M059J (cell line): ENCODE data around the gene NACC2. TPM values are rescaled to one million over a fixed set of nuclear protein-coding genes. Genes with fewer than 3 reads are reported as not detected.

Source experiments
- DNase-seq: peaks from one replicate; pipeline ENCODE4 v3.0.0-alpha.2; 2012; ENCODE audit warnings: low read depth
- total RNA-seq: library from RNA; depleted of rRNA; stranded (reverse); fragments of >200 nt; shearing (Covaris generic); gene quantifications from 2 replicates; pipeline ENCODE4 v1.2.3, GENCODE V29; 2014; rRNA removed

NACC2 gene
- total RNA-seq, 1 experiment from 2014 or later: 9.8 TPM

DNA sequence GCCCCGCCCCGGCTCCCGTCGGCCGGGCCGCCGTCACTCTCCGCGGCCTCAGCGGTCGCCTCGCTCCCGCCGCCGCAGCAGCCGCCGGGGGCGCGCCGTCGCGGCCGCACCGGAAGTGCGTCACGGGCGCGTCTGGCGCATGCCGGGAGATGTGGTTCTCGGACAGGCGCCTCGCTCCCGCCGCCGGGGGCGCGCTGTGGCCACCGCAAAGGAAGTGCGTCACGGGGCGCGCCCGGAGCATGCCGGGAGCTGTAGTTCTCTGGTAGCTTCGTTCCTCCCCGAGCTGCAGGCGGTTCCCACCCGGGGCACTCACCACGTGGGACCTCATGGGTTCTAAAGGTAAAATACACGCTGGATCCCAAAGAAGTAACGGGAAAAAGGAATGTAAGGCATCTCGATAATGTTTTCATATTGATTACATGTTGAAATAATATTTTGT is 133.8 kb downstream of the NACC2 start, which contains the start of gene UBAC1:
Gene UBAC1 (minus strand): TSS at position 97 of the 439 bp plus-strand sequence. CDS start 211 bp downstream, outside the sequence.
- peak; percentile 91 for DNase-seq

DNA sequence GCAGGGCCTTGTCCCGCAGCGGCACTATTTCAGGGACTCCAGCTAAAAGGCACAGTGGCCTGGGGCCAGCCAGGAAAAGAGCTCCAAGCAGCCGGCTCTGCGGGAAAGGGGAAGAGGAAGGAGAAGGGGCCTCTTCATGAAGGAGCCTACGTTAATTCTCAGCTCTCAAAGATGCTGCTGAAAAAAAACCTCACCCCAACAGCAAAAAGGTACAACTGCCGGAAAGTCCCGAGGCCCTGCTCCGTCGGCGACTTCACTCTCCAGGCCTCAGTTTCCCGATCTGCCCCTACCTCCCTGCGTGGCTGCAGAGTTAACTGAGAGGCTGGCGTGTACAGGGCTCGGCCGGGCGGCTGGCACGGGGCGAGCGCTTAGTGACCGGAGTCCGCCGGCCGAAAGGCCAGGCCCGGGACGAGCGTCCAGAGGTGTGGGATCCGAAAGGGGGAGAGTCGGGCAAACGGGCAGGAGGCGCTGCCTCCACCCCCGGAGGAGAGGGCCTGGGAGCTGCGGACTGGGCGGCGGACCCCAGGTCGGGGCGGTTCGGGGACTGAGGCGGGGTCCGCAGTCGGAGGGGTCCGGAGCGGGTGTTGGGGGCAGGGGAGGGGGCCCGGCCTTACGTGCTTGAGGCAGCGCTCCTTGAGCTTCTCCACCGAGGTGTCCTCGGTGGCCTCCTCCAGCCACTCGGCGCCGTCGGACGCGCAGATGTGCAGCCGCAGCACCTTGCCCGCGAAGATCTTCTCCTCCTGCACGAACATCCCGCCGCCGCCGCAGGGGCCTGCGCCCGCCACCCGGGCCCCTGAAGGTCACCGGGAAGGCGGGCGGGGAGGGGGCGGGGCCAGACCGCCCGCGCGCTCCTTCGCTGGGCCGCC is 134.4 kb downstream of the NACC2 start:
- DNase-seq: peak; percentile 38

DNA sequence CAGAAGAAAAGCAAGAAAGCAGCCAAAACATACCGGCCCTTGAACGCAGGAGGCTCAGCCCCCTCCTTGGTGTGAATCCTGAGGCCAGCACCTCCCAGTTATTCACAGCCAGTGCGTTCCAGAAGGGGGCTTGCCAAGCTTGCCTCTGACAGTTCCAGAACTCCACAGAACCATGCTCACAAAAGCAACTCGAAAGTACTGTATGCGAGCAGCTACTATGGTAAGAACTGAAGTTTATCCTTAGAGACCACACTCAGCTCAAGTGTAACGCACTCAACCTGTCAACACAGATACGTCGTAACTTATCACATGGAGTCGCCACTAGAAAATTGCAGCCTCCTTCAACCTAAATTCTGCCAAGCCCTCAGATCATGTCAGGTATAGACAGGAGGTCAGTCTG is 135.3 kb downstream of the NACC2 start:
- DNase-seq: no peak

DNA sequence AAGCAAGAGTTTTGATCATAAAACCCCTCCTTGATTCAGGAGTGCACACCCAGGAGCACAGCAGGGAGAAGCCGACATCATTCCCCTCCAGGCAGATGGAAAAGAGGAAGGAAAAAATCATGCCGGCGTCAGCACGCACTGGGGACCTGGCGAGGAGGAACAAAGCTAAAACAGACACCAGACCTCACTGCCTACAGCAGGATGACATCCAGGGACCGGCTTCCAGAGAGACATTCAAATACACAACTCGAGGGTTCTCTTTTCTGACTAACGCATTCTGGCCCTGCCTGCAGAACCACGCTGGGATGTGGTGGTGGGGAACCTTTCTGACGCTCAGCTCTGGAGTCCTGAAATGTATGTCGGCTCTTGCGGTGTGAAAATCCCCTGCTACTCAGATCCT is 136.6 kb downstream of the NACC2 start:
- no peak for DNase-seq

DNA sequence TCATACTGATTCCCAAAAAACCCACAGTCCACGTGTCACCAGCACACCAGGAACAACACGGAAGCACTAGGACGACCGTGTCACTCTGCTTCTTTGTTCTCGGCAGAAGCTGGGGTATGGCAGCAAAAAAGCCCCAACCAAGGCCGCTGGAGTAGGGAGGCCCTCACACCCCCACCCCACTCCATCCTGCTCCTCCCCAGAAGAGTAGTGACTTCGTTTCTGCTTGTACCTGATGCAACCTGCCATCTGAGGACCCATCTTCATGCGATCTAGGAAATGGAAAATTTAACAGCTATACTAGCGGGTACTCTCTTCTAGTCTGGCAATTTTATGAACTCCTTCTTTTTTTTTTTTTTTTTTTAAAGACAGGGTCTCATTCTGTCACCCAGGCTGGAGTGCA is 137.7 kb downstream of the NACC2 start:
- no peak for DNase-seq

DNA sequence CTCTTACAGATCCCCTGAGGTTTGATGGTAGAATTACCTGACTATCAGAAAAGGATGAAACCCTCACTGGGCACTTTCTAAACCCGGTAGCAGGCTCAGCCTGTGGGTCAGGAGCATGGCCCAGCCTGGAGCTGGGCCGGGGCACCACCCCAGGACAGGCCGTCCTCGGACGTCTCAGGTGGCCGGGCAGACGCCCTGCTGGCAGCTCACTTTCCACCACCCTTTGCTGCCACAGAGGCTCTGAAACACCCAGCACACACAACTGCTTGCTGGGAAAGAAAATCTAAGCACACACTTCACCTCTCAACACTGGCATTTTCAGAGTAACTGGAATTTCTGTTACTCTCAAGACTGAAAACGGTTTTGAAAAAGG is 138.3 kb downstream of the NACC2 start:
- no peak for DNase-seq

Other genes starting within 250 kb of the NACC2 start
- 17.2 and 21.5 TPM in 2 replicates for gene CAMSAP1, start 187.7 kb downstream of the NACC2 start, total RNA-seq
- gene UBAC1, start 133.9 kb downstream of the NACC2 start, total RNA-seq: 49.6 and 54.6 TPM in 2 replicates
- 23.5 and 36.9 TPM in 2 replicates for gene TMEM250, start 23.6 kb upstream of the NACC2 start, total RNA-seq
- not detected in 2 replicates for gene LHX3, start 109.8 kb upstream of the NACC2 start, total RNA-seq
- gene QSOX2, start 150.5 kb upstream of the NACC2 start, total RNA-seq: 7.1 and 20.1 TPM in 2 replicates
- gene CCDC187, start 208.8 kb upstream of the NACC2 start, total RNA-seq: not detected in 2 replicates
- gene GPSM1, start 232.2 kb upstream of the NACC2 start, total RNA-seq: 4.5 and 12.5 TPM in 2 replicates